ENCODE measurements around the gene JPH3.

JPH3 gene

DNA sequence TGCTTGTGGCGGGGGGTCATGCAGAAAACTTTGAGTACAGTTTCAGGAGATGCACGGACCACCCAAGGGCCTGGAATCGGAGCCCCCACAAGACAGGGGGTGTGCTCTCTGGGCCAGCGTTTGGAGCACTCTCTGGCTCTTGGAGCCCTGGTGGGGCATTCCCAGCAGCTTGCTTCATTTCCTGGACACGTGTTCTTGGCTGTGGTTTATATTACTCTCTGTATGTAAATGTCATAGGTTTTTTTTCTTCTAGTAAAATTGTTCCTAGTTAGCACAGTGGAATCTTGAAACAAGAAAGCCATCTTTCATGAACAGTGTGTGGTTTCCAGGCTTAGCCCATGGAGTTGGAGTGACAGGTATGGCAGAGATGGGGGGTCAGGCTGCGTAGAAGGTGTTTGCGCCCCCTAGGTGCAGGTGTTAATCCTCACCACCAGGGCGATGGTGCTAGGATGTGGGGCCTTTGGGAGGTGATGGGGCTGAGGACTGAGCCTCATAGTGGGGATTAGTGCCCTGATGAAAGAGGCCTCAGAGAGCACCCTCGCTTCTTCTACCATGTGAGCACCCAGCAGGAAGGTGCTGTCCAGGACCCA lies 79.8 kb downstream of the JPH3 start:
- no peak for DNase-seq (ENCODE audit: low read depth)

DNA sequence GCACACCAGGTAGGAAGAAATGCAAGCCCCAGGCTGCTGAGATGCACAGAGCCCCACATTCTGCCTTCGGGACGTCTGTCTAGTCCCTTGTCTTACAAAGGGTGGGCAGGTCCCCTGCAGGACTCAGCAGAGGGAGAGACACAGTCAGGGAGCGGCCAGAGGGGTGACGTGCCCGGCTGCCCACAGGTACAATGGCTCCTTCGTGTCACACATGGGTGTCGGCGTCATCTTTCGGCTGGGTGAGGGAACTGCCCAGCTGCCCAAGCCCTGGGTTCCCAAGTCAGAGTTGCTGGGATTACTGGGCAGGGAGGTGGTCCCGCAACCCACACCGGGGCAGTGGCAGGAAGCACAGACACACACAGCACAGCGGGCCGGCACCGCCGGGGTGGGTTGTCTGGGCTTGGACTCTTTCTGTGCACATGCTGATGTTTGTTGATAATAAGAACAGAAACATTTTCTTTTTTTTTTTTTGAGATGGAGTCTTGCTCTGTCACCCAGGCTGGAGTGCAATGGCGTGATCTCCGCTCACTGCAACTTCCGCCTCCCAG lies 80.6 kb downstream of the JPH3 start:
- no peak for DNase-seq (ENCODE audit: low read depth)

DNA sequence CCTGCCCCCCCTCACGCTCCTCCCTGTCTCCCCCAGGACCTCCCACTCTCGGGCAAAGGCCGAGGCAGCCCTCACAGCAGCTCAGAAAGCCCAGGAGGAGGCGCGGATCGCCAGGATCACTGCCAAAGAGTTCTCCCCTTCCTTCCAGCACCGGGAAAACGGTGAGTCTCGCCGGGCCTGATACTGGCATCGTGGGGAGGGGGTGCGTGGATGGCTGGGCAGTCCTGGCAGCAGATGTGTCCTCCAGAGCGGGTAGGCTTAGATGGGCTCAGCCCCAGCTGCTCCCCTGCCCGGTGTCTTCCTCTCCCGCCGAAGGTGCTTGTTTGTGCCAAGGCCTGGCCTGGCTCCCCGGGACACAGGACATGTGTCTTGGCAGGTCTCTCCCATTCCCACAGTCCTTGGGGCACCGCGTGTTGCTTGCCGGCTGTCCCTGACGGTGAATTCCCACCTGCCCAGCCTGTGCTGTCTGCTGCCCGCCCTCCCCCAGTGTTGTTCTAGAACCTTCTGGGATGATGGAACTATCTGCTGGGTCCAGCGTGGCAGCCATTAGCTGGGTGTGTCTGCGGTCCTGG lies 81.9 kb downstream of the JPH3 start:
- no peak for DNase-seq (ENCODE audit: low read depth)

DNA sequence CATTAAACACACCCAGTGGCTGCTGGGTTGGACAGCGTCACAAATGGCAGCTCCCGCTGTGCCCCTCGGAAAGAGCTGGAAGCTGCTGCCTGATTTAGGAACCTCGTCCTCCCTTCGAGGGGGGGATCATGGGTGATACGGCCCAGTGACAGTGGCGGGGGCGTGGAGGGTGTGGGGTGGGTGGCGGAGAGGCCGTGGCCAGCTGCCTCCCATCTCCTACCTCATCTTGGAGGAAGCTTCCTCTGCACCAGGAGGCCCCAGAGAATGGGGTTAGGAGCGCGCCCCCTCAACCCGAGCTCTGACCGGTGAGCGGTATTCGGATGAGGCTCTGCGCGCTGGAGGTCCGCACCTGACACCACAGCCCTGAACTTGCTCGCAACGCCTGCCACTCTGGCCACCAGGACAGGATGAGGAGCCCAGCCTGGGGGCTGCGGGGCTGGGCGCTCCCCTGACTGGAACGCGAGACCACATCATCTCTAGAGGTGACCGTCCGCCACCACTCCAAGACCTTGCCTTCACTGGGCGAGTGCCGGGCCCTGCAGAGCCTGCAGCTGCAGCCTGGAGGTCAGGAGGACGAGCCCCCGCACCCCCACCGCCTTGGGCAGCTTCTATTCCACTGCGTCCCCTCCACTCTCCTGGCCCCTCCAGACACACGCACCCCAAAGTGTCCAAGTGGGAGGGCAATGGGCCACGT lies 82.5 kb downstream of the JPH3 start:
- DNase-seq (ENCODE audit: low read depth): no peak

DNA sequence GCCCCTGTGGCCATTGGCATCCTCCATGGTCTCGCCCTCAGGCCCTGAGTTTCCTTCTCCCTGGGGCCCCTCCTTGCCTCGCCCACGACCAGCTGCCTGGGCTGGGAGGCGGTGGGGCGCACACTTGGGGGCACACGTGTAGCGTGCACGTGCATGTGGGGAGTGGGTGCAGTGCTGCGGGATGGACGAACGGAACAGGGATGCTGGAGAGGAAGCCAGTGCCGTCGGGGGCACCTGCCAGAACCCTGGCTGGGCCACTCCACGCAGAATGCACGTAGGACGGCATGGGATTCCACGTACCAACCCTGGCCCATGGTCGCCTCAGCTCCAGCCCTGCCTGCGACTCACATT lies 83.1 kb downstream of the JPH3 start:
- no peak for DNase-seq (ENCODE audit: low read depth)

DNA sequence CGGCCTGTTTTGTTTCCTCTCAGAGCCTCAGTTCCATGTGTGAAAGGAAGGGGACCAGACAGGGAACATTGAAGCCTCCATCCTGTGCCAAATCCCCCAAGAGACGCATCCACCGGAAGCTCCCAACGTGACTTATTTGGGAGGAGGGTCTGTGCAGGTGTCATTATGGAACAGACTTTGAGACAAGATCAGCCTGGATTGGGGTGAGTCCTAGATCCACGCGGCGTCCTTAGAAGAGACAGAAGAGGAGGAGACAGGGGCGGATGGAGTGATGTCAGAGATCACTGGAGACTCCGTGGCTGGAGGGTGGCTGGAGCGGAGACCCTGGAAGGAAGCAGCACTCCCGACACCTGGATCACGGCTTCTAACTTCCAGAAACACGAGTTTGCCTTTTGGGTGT lies 83.5 kb downstream of the JPH3 start:
- DNase-seq (ENCODE audit: low read depth): no peak

DNA sequence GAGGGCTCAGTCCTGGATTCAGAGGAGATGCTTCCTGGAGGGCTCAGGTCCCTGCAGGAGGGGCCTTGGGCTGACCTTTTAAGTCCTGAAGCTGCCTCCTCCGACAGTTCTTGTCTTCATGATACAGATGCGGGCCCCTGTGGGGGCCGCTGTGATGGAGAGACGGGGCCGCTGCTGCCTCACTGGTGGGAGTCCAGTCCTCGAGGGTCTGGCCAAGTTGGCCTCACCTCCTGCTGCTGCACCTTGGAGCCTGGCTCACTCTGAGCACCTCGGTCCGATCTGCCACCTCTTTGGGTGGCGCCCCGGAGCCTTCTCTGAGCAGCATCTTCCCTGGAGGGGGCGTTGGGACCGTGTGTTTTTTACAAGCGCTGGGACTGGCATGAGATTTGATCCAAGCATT lies 84.4 kb downstream of the JPH3 start:
- no peak for DNase-seq (ENCODE audit: low read depth)

DNA sequence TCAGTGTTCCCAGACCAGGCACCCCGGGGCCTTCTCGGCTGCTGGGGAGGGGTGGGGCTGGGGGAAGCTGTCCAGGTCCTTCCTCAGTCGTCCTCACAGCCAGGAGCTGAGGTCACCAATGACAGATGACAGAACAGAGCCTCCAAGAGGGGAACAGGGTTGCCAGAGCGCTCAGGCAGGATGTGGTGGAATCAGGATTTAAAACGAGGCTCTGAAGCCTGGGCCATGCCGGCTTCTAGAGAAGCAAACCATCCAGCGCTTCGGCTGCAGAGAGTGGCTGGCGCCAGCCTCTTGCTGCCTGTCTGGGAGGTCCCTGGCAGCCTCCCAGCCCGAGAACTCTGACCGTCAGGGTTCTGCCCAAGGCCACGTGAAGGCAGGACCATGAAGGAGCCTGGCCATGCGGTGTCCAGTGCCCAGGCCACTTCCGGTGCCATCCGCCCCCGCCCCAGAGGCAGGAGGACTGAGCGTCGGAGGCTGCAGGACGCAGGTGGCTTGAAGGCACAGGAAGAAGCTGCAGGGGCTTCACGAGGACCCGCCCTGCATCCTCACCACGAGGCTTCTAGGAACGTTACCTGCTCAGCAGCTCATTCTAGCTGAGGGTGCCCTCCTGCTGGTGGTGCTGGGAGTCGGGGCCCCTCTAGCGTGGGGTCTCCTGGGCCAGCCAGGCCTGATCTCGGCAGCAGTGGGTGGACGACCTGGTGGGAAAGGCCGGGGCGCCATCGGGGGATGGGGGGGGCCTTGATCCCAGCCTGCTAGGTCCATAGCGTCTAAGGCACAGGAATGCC lies 85.0 kb downstream of the JPH3 start:
- no peak for DNase-seq (ENCODE audit: low read depth)

DNA sequence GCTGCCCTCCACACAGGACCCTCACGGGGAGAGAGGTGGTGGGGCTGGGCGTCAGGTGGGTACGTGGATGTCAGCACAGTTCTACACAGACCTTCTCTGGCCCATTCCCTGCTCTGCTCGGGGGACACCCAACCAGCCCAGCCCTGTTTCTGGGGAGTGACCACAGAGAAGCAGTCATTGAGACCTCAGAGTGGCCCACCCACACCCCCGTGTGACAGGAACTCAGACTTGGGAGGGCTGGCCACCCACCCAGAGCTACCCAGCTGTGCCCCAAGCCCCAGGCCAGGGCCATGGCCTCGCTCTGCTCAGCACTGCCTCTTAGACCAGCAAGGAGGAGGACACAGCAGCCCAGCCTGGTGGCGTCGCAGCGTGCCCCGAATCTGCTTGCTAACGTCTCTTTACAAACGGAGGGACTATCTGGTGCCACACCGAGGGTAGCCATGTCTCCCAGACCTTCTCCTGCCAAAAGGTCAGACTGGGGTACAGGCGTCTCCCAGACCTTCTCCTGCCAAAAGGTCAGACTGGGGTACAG lies 85.8 kb downstream of the JPH3 start:
- DNase-seq (ENCODE audit: low read depth): no peak

DNA sequence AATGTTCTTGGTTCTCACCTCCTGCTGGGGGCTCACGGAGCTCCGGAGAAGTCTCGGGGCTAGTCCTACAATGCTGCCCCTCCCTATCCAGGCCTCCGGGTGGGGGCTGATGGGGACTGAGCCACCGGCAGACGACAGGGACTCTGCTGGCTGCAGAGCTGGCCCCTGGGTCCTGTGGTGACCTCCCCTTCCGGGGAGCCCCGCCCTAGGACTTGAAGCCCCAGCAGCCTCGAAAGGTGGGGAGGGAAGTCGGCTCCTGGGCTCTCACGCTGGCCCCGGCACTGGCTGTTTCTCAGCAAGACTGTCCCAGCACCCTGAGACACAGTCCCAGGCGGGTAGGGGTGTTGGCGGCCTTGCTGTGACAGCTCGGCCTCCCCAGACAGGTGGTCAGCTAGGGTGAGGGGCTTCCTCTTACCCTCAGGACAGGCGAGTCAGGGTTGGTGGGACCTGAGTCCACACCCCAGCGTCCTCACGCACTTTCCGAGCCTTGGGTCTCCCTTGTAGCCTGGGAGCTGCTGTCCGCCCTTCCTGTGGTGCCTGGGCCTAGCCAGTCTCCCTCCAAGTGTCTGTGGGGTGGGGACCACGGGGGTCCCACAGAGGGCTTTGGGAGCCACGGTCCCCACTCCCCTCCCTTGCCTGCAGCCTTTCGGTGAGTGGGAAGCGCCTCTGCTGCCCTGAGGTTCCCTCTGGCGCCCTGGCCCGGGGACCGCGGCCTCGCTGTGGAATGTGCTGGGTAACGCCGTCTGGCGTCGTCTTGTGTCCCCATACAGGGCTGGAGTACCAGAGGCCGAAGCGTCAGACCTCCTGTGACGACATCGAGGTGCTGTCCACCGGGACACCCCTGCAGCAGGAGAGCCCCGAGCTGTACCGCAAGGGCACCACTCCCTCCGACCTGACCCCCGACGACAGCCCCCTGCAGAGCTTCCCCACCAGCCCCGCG lies 86.8 kb downstream of the JPH3 start:
- DNase-seq (ENCODE audit: low read depth): no peak

DNA sequence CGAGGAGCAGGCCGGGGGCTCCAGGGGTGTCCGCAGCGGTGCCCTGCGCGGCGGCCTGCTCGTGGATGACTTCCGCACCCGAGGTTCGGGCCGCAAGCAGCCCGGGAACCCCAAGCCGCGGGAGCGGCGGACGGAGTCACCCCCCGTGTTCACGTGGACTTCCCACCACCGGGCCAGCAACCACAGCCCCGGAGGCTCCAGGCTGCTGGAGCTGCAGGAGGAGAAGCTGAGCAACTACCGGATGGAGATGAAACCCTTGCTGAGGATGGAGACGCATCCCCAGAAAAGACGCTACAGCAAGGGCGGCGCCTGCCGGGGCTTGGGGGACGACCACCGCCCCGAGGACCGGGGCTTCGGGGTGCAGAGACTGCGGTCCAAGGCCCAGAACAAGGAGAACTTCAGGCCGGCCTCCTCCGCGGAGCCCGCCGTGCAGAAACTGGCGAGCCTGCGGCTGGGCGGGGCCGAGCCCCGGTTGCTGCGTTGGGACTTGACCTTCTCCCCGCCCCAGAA lies 87.7 kb downstream of the JPH3 start:
- no peak for DNase-seq (ENCODE audit: low read depth)

DNA sequence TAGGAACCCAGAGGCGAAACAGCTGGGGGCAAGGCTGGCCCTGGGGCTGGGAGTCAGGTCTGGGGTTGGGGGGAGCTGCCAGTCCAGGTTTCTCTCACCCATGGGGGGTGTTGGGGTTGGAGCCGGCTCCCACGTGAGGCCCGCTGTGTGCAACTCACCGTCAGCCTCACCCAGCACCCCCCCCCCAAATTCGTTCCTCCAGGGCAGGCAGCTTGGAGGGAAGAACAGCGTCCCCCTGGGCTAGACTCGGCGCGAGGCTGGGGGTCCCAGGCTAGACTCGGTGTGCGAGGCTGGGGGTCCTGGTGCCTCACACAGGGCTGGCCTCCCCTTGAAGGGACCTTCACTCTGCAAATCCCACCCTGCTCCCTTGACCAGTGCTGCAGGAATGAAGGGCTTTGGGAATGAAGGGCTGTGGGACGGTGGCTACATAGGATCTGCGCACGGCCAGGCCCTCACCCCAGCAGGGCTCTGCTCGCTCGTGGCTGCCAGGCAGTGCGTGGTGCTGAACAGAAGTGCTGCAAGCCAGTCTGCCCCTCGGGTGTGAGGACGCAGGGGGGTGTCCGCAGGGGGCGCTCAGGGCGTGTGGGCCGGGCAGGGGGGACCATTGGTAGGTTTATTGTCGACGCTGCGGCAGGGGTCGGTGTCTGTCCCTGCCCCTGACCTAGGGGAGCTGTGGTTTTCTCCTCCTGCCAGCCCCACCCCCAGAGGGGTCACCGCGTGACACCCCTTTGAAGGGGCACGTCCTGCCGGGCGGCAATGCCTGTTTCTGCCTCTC lies 88.8 kb downstream of the JPH3 start:
- DNase-seq (ENCODE audit: low read depth): no peak

DNA sequence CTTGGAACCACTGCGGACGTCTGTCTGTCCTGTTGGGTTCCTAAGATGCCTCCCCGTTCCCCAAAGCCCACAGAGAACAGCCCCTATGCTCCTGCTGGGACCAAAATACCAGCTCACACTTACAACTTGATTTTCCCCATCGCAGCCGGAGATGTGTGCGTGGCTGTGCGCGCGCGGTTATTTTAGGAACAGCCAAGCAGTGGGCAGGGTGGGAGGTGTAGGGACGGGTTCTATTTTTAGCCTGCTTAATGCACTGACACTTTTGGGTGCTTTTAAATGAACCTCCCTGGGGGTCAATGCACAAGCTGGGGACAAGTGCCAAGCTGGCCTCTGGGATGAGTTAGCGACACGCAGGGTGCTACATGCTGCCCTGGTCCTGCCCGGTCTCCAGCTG lies 89.4 kb downstream of the JPH3 start:
- DNase-seq (ENCODE audit: low read depth): no peak

DNA sequence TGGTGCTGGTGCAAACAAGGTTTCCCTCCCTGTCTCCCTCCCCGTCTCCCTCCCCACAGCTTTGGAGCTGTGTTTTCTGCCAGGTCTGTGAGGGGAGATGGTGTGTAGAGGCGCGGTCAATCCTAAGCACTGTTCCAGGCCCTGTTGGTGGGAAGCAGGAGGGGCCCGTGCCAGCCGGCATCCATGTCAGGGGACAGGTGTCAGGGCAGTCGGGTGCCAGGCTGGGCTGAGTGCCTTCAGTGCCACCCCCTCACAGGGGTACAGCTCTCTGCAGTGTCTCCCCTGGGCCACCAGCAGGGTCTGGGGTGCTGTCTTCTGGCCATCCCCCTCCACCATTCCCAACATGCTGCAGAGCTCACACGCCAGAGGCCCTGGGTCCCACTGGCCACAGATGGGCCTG lies 89.9 kb downstream of the JPH3 start:
- no peak for DNase-seq (ENCODE audit: low read depth)

DNA sequence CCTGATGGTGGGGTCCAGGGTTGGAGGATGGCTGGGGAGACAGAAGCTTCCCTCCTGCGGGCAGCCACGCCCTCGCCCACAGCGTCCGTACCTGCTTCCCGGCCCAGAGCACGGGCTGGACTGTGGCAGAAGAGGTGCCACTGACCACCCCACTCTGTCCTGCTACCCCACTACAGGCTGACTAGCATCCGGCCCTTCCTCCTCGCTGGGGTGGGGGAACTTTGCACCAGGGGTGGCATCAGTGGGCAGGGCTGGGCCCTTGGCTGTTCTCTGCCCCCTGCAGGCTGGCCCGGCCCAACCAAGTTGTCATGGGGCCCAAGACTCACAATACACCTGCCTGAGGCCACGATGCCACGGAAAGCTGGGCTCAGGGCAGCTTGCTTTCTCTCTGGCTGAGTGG lies 90.4 kb downstream of the JPH3 start:
- DNase-seq (ENCODE audit: low read depth): no peak

DNA sequence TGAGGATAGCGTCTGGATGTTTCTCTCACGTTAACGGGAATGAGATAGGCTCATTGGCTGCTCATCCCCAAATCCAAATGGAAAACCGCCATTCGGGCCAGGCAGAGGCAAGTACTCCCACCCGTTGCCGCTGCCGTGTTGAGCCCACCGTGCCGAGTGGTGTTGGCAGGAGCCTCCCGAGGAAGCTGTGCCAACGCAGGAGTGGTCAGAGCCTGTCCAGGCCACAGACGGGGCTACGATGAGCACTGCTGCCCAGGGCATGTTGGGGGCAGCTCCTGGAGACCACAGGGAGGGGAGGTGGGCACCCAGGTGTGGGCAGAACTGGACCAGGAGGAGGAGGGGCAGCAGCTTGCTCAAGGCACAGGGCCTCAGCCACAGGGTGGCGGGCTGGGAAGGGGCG lies 91.5 kb downstream of the JPH3 start:
- no peak for DNase-seq (ENCODE audit: low read depth)

DNA sequence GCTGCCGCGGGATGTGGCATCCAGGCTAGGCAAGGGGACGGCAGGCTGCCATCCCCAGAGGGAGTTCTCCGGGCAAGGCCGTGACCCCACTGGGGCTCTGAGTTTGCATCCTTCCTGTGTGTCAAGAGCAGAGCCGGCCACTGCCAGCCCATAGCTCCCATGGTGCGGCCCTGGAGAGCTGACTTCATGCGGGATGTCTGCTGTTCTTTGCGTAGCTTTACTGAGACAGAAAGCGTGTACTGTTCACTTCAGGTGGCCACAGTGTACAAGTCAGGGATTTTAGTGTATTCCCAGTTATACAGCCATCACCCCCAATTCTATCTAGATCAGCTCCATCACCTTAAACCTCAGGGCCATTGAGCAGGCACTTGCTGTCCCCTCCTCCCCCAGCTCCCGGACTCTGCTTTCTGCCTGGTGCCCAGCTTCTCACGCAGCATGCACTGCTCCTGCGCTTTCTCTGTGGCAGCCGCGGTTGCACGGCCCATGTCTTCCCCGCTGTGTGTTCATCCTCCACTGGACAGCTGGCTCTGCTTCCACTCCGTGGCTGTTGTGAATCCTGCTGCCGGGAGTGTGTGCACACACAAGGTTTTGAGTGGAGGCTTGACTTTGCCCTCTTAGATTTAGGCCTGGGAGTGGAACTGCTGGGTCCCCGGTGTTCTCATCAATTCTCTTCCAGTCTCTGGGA lies 92.3 kb downstream of the JPH3 start:
- no peak for DNase-seq (ENCODE audit: low read depth)

DNA sequence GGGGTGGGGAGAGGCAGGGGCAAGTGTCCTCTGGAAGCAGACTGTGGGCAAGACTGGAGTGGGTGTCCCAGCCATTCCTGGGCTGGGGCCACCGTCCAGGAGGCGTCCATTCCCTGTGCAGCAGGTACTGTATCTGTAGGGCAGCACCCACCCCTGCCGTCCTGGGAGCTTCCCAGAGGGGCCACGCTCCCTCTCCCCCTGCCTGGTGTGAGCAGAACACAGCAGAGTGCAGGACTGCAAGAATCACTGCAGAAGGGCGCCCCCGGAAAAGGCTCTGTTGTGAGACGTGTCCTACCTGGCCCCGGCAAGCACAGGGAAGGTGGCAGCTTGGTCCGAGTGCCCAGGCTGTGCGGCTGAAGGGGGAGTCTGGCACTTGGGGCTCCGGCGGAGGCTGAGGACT lies 93.2 kb downstream of the JPH3 start:
- DNase-seq (ENCODE audit: low read depth): no peak

DNA sequence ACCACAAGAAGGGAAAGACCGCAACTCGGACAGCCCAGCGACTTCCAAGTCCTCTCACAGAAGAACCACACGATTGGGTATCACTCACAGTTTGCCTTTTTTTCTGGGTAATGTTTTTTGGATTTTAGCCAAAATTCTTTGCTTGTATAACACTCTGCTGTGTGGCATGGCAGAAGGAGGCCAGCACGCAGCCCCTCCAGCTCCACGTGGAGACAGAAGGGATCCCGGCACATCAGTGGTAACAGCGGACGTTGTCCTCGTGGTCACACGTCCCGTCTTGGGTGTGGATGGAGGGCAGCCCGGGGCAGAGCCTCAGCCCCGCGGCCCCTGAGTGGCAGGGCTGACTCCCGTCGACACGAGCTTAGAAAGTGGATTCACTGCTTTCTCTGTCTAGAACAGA lies 94.4 kb downstream of the JPH3 start:
- no peak for DNase-seq (ENCODE audit: low read depth)

DNA sequence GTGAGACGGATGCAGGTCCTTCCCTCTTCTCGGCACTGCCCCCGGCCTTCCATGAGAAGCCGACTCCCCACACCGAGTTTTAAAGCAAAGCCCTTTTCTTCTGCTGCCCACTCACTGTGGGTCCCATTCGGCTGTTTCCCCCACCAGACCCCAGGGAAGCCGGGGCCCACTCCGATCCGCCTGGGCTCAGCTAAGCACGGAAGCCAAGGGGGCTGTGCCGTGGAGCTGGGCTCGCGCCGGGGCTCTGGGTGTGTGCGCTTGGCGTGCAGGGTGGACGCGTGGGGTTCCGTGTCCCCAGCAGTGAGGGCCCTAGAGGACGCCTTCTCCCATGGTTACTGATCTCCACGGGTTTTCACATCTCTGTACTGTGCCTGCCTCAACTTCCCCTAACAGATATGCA lies 94.9 kb downstream of the JPH3 start:
- no peak for DNase-seq (ENCODE audit: low read depth)
